Activated naive CD4-positive, alpha-beta T cell treated with anti-CD3 and anti-CD28 coated beads for 36 hours (primary cell): ENCODE results near the gene ZNF33A. TPM values are rescaled to one million over a fixed set of nuclear protein-coding genes. Genes with fewer than 3 reads are reported as not detected.
"Not testable (repeated sequence)": the region's sequence is repeated elsewhere in the genome, so short reads cannot be mapped to it uniquely, and the experiment has no call there.

ENCODE experiments used
- CTCF ChIA-PET: fragments of 350-600 bp; sonication (Branson Sonifier 250); formaldehyde crosslinking; loops from one replicate; lab custom pipeline; 2021; ENCODE audit warnings: antibody characterized with exemption; lab: Charles Lee
- DNase-seq: peaks from one replicate; pipeline ENCODE4 v3.0.0-alpha.2; 2020
- H3K27ac Mint-ChIP-seq: one replicate; pipeline ENCODE4 v1.8.0; 2021; ENCODE audit warnings: mild to moderate bottlenecking, mixed read lengths
- H3K27me3 Mint-ChIP-seq: one replicate; pipeline ENCODE4 v1.8.0; 2021; ENCODE audit warnings: low read depth, mixed read lengths
- H3K36me3 Mint-ChIP-seq: one replicate; pipeline ENCODE4 v1.8.0; 2021; ENCODE audit warnings: low read depth, mixed read lengths
- H3K4me1 Mint-ChIP-seq: one replicate; pipeline ENCODE4 v1.8.0; 2021; ENCODE audit warnings: low read depth, mixed read lengths
- H3K4me3 Mint-ChIP-seq: one replicate; pipeline ENCODE4 v1.8.0; 2021; ENCODE audit warnings: mild to moderate bottlenecking, moderate library complexity, mixed read lengths
- H3K9me3 Mint-ChIP-seq: one replicate; pipeline ENCODE4 v1.8.0; 2021; ENCODE audit warnings: mixed read lengths
- intact Hi-C: fragments of 100-400 bp; cut with micrococcal nuclease; formaldehyde crosslinking; loops from one replicate; pipeline ENCODE4 v1.15.1; 2023
- total RNA-seq, 2 experiments: library from RNA; stranded (reverse); gene quantifications; one replicate each; pipeline ENCODE4 v1.2.3, GENCODE V29; 2021

Gene ZNF33A
- total RNA-seq, 2 experiments from 2014 or later, result 26.2 to 27.1 TPM

DNA sequence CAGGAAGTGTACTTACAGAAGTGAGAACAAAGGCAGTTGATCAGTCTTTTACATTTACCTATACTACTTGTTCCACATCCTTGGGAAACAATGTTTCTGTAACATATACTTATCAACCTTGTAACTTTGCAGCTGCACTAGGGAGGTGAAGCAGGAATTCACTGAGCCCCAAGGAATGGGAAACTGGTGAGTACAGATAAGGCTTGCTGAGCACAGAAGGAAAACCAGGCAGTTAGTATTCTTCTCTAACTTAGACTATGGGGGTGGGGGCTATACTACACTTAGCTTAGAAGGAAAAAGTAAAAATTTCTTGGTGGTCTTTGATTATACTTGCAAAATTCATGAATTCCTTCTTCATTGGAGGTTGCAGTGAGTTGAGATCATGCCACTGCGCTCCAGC lies 6.9 kb upstream of the ZNF33A start:
- CTCF ChIA-PET, result interaction anchor here (0.7 kb wide), 1 partner anchor 38 kb away, joined by 3 read pairs; no protein-coding TSS in a partner anchor
- intact Hi-C loops, result no loop called here
- DNase-seq, result no peak
- Mint-ChIP-seq H3K4me3 (no peak overlapping the region), H3K27ac (no peak overlapping the region), H3K4me1 (no peaks in the 10 kb centered on the region), H3K9me3 (peaks cover 3% of the 10 kb centered on the region), H3K36me3 (no peaks in the 10 kb centered on the region), H3K27me3 (no peaks in the 10 kb centered on the region)

DNA sequence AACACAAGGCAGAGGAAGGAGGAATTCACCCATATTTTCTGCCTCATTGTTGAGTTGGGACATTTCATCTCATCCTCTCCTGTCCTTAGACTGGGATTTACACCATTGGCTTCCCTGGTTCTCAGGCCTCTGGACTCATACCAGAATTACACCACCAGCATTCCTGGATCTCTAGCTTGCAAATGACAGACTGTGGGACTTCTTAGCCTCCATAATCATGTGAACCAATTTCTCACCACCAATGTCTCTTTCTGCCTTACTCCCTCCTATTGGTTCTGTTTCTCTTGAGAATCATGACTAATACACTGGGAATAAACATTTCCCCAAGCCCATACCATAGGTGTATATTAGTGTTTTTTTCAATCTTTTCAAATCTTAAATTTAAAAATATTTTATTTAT lies 2.9 kb upstream of the ZNF33A start:
- no peak for DNase-seq
- intact Hi-C loops, result no loop called here
- CTCF ChIA-PET, result no interaction called here
- Mint-ChIP-seq H3K27me3 (no peaks in the 10 kb centered on the region), H3K4me1 (peaks cover 11% of the 10 kb centered on the region), H3K9me3 (no peaks in the 10 kb centered on the region), H3K4me3 (no peak overlapping the region), H3K27ac (no peak overlapping the region), H3K36me3 (peaks cover 8% of the 10 kb centered on the region)

DNA sequence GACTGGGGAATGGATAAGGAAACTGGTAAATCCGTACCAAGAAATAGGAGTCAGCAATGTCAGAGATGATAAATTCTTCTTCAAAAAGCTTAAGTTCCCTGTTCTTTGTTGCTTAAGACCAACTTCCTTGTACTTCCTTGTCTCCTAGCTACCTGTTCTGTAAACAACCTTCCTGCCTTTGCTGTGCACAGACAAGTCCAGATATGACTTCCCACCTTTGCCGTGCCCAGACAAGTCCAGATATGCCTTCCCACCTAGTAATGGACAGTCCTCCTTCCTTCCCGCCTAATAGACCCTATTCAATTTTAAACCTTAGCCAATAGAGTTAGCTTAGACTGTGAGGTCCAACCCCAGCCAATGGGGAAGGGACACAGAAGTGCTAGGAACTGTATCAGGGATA lies 2.5 kb upstream of the ZNF33A start:
- H3K36me3 Mint-ChIP-seq, result peaks cover 10% of the 10 kb centered on the region
- no peak for DNase-seq
- H3K4me3 Mint-ChIP-seq, result no peak overlapping the region
- H3K4me1 Mint-ChIP-seq, result peaks cover 14% of the 10 kb centered on the region
- intact Hi-C loops, result no loop called here
- H3K9me3 Mint-ChIP-seq, result no peaks in the 10 kb centered on the region
- no peaks in the 10 kb centered on the region for H3K27me3 Mint-ChIP-seq
- CTCF ChIA-PET, result no interaction called here
- no peak overlapping the region for H3K27ac Mint-ChIP-seq

DNA sequence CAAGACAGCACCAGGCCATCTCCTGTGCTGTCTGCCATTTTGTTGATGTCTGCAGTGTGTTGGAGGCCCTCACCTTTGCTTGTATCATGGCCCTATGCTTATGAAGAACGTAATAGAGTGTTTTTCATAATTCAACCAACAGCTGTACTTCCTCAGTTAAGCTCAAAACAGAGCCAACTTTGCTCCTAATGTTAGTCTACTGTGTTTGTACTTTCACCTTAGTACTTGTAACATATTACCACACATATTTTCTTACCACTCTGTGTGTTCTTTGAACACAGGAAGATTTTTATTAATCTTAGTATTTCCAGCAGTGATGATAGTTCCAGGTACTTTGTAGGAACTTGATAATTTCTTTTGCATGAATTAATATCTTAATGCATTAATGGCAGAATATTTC lies 5.9 kb downstream of the ZNF33A start:
- Mint-ChIP-seq H3K36me3 (peaks cover 75% of the 10 kb centered on the region), H3K4me3 (no peak overlapping the region), H3K9me3 (peaks cover 6% of the 10 kb centered on the region), H3K4me1 (peaks cover 28% of the 10 kb centered on the region), H3K27ac (no peak overlapping the region), H3K27me3 (no peaks in the 10 kb centered on the region)
- CTCF ChIA-PET, result no interaction called here
- DNase-seq, result no peak
- intact Hi-C loops, result no loop called here

GRCh38 chr10:38019124-38019523 lies 8.6 kb downstream of the ZNF33A start:
- intact Hi-C loops, result not testable (repeated sequence)
- CTCF ChIA-PET, result interaction anchor here (1.8 kb wide), 1 partner anchor 42 kb away, joined by 3 read pairs; the partner anchor contains the start of gene ZNF25

GRCh38 chr10:38025283-38025682 lies 14.8 kb downstream of the ZNF33A start:
- H3K27me3 Mint-ChIP-seq, result no peaks in the 10 kb centered on the region
- no peak for DNase-seq
- H3K4me1 Mint-ChIP-seq, result peaks cover 22% of the 10 kb centered on the region
- H3K4me3 Mint-ChIP-seq, result no peak overlapping the region
- intact Hi-C loops, result no loop called here
- CTCF ChIA-PET, result no interaction called here
- peaks cover 84% of the 10 kb centered on the region for H3K36me3 Mint-ChIP-seq
- no peaks in the 10 kb centered on the region for H3K9me3 Mint-ChIP-seq
- H3K27ac Mint-ChIP-seq, result peak overlapping the region; percentile 32

More at GRCh38 chr10:38019124-38019523, 8.6 kb downstream of the ZNF33A start:
- H3K4me3 Mint-ChIP-seq, H3K27me3 Mint-ChIP-seq, H3K27ac Mint-ChIP-seq, H3K9me3 Mint-ChIP-seq, DNase-seq: not testable (repeated sequence)
- Mint-ChIP-seq H3K36me3 (peaks cover 79% of the 10 kb centered on the region), H3K4me1 (peaks cover 18% of the 10 kb centered on the region)

DNA sequence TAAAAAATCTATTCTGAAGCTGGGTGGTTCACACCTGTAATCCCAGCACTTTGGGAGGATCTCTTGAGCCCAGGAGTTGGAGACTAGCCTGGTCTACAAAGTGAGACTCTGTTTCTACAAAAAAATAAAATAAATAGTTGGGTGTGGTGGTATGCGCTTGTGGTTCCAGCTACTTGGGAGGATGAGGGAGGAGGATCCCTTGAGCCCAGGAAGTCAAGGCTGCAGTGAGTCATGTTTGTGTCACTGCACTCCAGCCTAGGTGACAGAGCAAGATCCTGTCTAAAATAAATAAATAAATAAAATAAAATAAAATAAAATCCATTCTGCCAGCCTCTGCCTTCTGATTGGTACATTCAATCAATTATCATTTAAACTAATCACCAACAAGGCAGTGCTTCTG lies 17.5 kb downstream of the ZNF33A start:
- H3K27ac Mint-ChIP-seq, result no peak overlapping the region
- no peaks in the 10 kb centered on the region for H3K27me3 Mint-ChIP-seq
- no peak overlapping the region for H3K4me3 Mint-ChIP-seq
- peaks cover 82% of the 10 kb centered on the region for H3K36me3 Mint-ChIP-seq
- peaks cover 22% of the 10 kb centered on the region for H3K4me1 Mint-ChIP-seq
- no peak for DNase-seq
- H3K9me3 Mint-ChIP-seq, result no peaks in the 10 kb centered on the region
- intact Hi-C loops, result no loop called here
- CTCF ChIA-PET, result interaction anchor here (0.8 kb wide), 1 partner anchor 11 kb away, joined by 3 read pairs; no protein-coding TSS in a partner anchor

GRCh38 chr10:38032886-38033285 lies 22.4 kb downstream of the ZNF33A start:
- DNase-seq, result no peak
- CTCF ChIA-PET, result no interaction called here
- H3K27me3 Mint-ChIP-seq, result no peaks in the 10 kb centered on the region
- H3K36me3 Mint-ChIP-seq, result peaks cover 80% of the 10 kb centered on the region
- H3K9me3 Mint-ChIP-seq, result peaks cover 3% of the 10 kb centered on the region
- no peak overlapping the region for H3K27ac Mint-ChIP-seq
- H3K4me1 Mint-ChIP-seq, result peaks cover 4% of the 10 kb centered on the region
- no peak overlapping the region for H3K4me3 Mint-ChIP-seq
- intact Hi-C loops, result no loop called here

DNA sequence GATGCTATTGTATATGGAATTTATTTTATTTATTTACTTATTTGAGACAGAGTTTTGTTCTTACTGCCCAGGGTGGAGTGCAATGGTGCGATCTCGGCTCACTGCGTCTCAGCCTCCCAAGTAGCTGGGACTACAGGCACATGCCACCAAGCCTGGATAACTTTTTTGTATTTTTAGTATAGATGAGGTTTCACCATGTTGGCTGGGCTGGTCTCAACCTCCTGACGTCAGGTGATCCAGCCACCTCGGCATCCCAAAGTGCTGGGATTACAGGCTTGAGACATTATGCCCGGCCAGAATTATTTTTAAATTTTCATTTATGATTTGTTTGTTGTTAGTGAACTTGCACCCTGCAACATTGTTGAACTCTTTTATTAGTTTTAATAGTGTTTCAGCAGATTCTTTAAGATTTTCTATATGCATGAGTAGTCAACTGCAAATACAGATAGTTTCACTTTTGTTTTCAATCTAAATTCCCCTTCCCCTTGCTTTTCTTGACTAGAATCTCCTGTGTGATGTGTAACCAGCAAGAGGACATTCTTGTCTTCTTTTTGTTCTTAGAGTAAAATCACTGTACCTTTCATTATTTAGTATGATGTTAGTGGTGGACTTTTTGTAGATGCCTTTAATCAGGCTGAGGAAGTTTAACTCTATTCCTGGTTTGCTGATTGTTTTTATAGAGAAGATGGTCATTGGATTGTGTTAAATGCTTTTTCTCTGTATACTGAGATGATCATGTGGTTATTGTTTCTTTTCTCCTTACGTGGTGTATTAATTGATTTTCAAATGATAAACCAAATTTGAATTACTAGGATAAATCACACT lies 27.8 kb downstream of the ZNF33A start:
- intact Hi-C loops, result loop anchor here (1.0 to 2.0 kb wide), 3 partner anchors 27 to 62 kb away; partner anchors contain the start of gene ZNF25
- H3K27me3 Mint-ChIP-seq, result no peaks in the 10 kb centered on the region
- no peak for DNase-seq

GRCh38 chr10:38038932-38039245 lies 28.4 kb downstream of the ZNF33A start:
- Mint-ChIP-seq H3K9me3 (peaks cover 7% of the 10 kb centered on the region), H3K36me3 (peaks cover 72% of the 10 kb centered on the region), H3K27ac (peak overlapping the region; percentile 87), H3K4me3 (no peak overlapping the region), H3K27me3 (no peaks in the 10 kb centered on the region), H3K4me1 (peaks cover 33% of the 10 kb centered on the region)
- intact Hi-C loops, result loop anchor here (1.0 to 2.0 kb wide), 3 partner anchors 28 to 62 kb away; partner anchors contain the start of gene ZNF25
- DNase-seq, result no peak
- CTCF ChIA-PET, result interaction anchor here (1.2 kb wide), 1 partner anchor 11 kb away, joined by 3 read pairs; no protein-coding TSS in a partner anchor

More for the DNA sequence above, 27.8 kb downstream of the ZNF33A start:
- H3K4me3 Mint-ChIP-seq, result peak overlapping the region; percentile 60
- peaks cover 69% of the 10 kb centered on the region for H3K36me3 Mint-ChIP-seq
- peaks cover 7% of the 10 kb centered on the region for H3K9me3 Mint-ChIP-seq
- H3K27ac Mint-ChIP-seq, result peak overlapping the region; percentile 87
- CTCF ChIA-PET, result interaction anchor here (1.2 kb wide), 1 partner anchor 11 kb away, joined by 3 read pairs; no protein-coding TSS in a partner anchor
- H3K4me1 Mint-ChIP-seq, result peaks cover 28% of the 10 kb centered on the region

GRCh38 chr10:38043516-38043915 lies 33.0 kb downstream of the ZNF33A start:
- peaks cover 44% of the 10 kb centered on the region for H3K4me1 Mint-ChIP-seq
- peaks cover 77% of the 10 kb centered on the region for H3K36me3 Mint-ChIP-seq
- intact Hi-C loops, result loop anchor here (1.0 kb wide), 1 partner anchor 67 kb away; the partner anchor contains the start of gene ZNF25
- peaks cover 11% of the 10 kb centered on the region for H3K9me3 Mint-ChIP-seq
- CTCF ChIA-PET, result interaction anchor here (0.7 kb wide), 1 partner anchor 100 kb away, joined by 4 read pairs; no protein-coding TSS in a partner anchor
- no peaks in the 10 kb centered on the region for H3K27me3 Mint-ChIP-seq
- H3K27ac Mint-ChIP-seq, result no peak overlapping the region
- no peak overlapping the region for H3K4me3 Mint-ChIP-seq
- no peak for DNase-seq

GRCh38 chr10:38045129-38045528 lies 34.7 kb downstream of the ZNF33A start:
- H3K27ac Mint-ChIP-seq, result no peak overlapping the region
- DNase-seq, result no peak
- H3K36me3 Mint-ChIP-seq, result peaks cover 76% of the 10 kb centered on the region
- no peak overlapping the region for H3K4me3 Mint-ChIP-seq
- peaks cover 29% of the 10 kb centered on the region for H3K4me1 Mint-ChIP-seq
- H3K27me3 Mint-ChIP-seq, result no peaks in the 10 kb centered on the region
- CTCF ChIA-PET, result interaction anchor here (0.6 kb wide), 1 partner anchor 1160 kb away, joined by 3 read pairs; no protein-coding TSS in a partner anchor
- H3K9me3 Mint-ChIP-seq, result peaks cover 17% of the 10 kb centered on the region
- intact Hi-C loops, result no loop called here
